ENCODE results near the gene ZRANB1. TPM values are rescaled to one million over a fixed set of nuclear protein-coding genes. Genes with fewer than 3 reads are reported as not detected.

ZRANB1 gene
- total RNA-seq, 2 experiments from 2014 or later = 14.5 to 17.0 TPM

GRCh38 chr10:124967255-124967654 is 25.3 kb downstream of the ZRANB1 start:
- peaks cover 37% of the 10 kb centered on the region for H3K36me3 ChIP-seq (ENCODE audit: insufficient read depth, low read length)
- H2AFZ ChIP-seq (ENCODE audit: low read length) = no peak overlapping the region
- peaks cover 19% of the 10 kb centered on the region; the same call in 1 of the 2 replicates for H4K20me1 ChIP-seq (ENCODE audit: insufficient read depth, low read length)
- H3K9me2 ChIP-seq (ENCODE audit: insufficient read depth, low read length) = no peaks in the 10 kb centered on the region
- POLR2A ChIA-PET = no interaction called here
- intact Hi-C loops (cut with micrococcal nuclease; ENCODE audit: unreplicated experiment) = no loop called here
- no peak overlapping the region for H3K27ac ChIP-seq (ENCODE audit: low read depth, low read length, poor library complexity, severe bottlenecking)
- peaks cover 14% of the 10 kb centered on the region; the same call in 1 of the 2 replicates for H3K79me2 ChIP-seq (ENCODE audit: insufficient read depth, low read depth, low read length)
- peaks cover 10% of the 10 kb centered on the region for H3K4me1 ChIP-seq (ENCODE audit: insufficient read depth, low read length, poor library complexity, severe bottlenecking)
- no peak overlapping the region for H3K4me3 ChIP-seq (ENCODE audit: low read depth, low read length, poor library complexity, severe bottlenecking)
- TF ChIP-seq CTCF (conservative IDR thresholded peaks at IDR 0.05; ENCODE audit: low read length) (no peak), EZH2phosphoT487 (IDR thresholded peaks at IDR 0.05; ENCODE audit: borderline replicate concordance, low read depth, low read length) (no peak)
- DNase-seq (ENCODE audit: low spot score) = no peak
- no peak overlapping the region for H3K4me2 ChIP-seq (ENCODE audit: low read length)
- CTCF ChIA-PET (ENCODE audit: unreplicated experiment) = no interaction called here
- no TSS peak for BruUV-seq (replicated peaks)
- H3K9me3 ChIP-seq (ENCODE audit: low read length) = no peaks in the 10 kb centered on the region

- ChIA-PET POLR2A (interaction anchor here (0.8 to 1.6 kb wide), 2 partner anchors 9 to 22 kb away, joined by 3 to 4 read pairs; no protein-coding TSS in a partner anchor), CTCF (ENCODE audit: unreplicated experiment) (no interaction called here)
- no peak for TF ChIP-seq EZH2phosphoT487 (IDR thresholded peaks at IDR 0.05; ENCODE audit: borderline replicate concordance, low read depth, low read length)
- no peak for TF ChIP-seq CTCF (conservative IDR thresholded peaks at IDR 0.05; ENCODE audit: low read length)
- Histone ChIP-seq H3K4me1 (ENCODE audit: insufficient read depth, low read length, poor library complexity, severe bottlenecking) (peaks cover 10% of the 10 kb centered on the region), H4K20me1 (ENCODE audit: insufficient read depth, low read length) (0 out of 2 replicates have a peak, but pooled peaks cover 7% of the 10 kb centered on the region), H3K9me2 (ENCODE audit: insufficient read depth, low read length) (no peaks in the 10 kb centered on the region), H3K79me2 (ENCODE audit: insufficient read depth, low read depth, low read length) (no peaks in the 10 kb centered on the region), H3K9me3 (ENCODE audit: low read length) (no peaks in the 10 kb centered on the region), H3K4me3 (ENCODE audit: low read depth, low read length, poor library complexity, severe bottlenecking) (no peak overlapping the region), H3K27ac (ENCODE audit: low read depth, low read length, poor library complexity, severe bottlenecking) (no peak overlapping the region), H3K4me2 (ENCODE audit: low read length) (no peak overlapping the region), H2AFZ (ENCODE audit: low read length) (no peak overlapping the region), H3K36me3 (ENCODE audit: insufficient read depth, low read length) (peaks cover 66% of the 10 kb centered on the region)
- BruUV-seq (replicated peaks) = no TSS peak
- intact Hi-C loops (cut with micrococcal nuclease; ENCODE audit: unreplicated experiment) = no loop called here
- no peak for DNase-seq (ENCODE audit: low spot score)
These were observed 29.4 kb downstream of the ZRANB1 start for GRCh38 chr10:124971276-124971675.

- Histone ChIP-seq H3K4me2 (ENCODE audit: low read length) (no peak overlapping the region), H3K79me2 (ENCODE audit: insufficient read depth, low read depth, low read length) (no peaks in the 10 kb centered on the region), H3K9me2 (ENCODE audit: insufficient read depth, low read length) (no peaks in the 10 kb centered on the region), H3K4me1 (ENCODE audit: insufficient read depth, low read length, poor library complexity, severe bottlenecking) (peaks cover 10% of the 10 kb centered on the region), H4K20me1 (ENCODE audit: insufficient read depth, low read length) (0 out of 2 replicates have a peak, but pooled peaks cover 7% of the 10 kb centered on the region), H2AFZ (ENCODE audit: low read length) (no peak overlapping the region), H3K4me3 (ENCODE audit: low read depth, low read length, poor library complexity, severe bottlenecking) (no peak overlapping the region), H3K27ac (ENCODE audit: low read depth, low read length, poor library complexity, severe bottlenecking) (no peak overlapping the region), H3K36me3 (ENCODE audit: insufficient read depth, low read length) (peaks cover 53% of the 10 kb centered on the region), H3K9me3 (ENCODE audit: low read length) (no peaks in the 10 kb centered on the region)
- intact Hi-C loops (cut with micrococcal nuclease; ENCODE audit: unreplicated experiment) = no loop called here
- CTCF ChIA-PET (ENCODE audit: unreplicated experiment) = no interaction called here
- BruUV-seq (replicated peaks) = no TSS peak
- POLR2A ChIA-PET = interaction anchor here (0.7 to 1.3 kb wide), 3 partner anchors 10 to 19 kb away, joined by 3 read pairs; no protein-coding TSS in a partner anchor
- TF ChIP-seq EZH2phosphoT487 (IDR thresholded peaks at IDR 0.05; ENCODE audit: borderline replicate concordance, low read depth, low read length) (no peak), CTCF (conservative IDR thresholded peaks at IDR 0.05; ENCODE audit: low read length) (no peak)
- no peak for DNase-seq (ENCODE audit: low spot score)
These were observed 30.7 kb downstream of the ZRANB1 start for GRCh38 chr10:124972637-124973036.

All from OCI-LY7 (cell line).